Choroid plexus epithelial cell (primary cell): ENCODE measurements around the gene WBP1.

ENCODE experiments used
- DNase-seq: peaks from one replicate; pipeline ENCODE4 v3.0.0-alpha.2; 2010; ENCODE audit warnings: low read depth
- H3K4me3 ChIP-seq: 2 replicates; pipeline ENCODE4 v1.5.1; 2011; ENCODE audit warnings: low read depth, mild to moderate bottlenecking, control low read depth, low read length, moderate library complexity
- TF ChIP-seq, protein P1 (sequence below): conservative IDR thresholded peaks from 2 replicates; pipeline ENCODE4 v1.5.1; 2011; ENCODE audit warnings: low read depth, mild to moderate bottlenecking, control low read depth, inconsistent platforms, low read length, moderate library complexity

WBP1 gene

GRCh38 chr2:74488643-74489481 lies 30.6 kb downstream of the WBP1 start:
- DNase-seq = no peak
- TF ChIP-seq, protein P1, sequence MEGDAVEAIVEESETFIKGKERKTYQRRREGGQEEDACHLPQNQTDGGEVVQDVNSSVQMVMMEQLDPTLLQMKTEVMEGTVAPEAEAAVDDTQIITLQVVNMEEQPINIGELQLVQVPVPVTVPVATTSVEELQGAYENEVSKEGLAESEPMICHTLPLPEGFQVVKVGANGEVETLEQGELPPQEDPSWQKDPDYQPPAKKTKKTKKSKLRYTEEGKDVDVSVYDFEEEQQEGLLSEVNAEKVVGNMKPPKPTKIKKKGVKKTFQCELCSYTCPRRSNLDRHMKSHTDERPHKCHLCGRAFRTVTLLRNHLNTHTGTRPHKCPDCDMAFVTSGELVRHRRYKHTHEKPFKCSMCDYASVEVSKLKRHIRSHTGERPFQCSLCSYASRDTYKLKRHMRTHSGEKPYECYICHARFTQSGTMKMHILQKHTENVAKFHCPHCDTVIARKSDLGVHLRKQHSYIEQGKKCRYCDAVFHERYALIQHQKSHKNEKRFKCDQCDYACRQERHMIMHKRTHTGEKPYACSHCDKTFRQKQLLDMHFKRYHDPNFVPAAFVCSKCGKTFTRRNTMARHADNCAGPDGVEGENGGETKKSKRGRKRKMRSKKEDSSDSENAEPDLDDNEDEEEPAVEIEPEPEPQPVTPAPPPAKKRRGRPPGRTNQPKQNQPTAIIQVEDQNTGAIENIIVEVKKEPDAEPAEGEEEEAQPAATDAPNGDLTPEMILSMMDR = no peak
- H3K4me3 ChIP-seq = no peak overlapping the region

DNA sequence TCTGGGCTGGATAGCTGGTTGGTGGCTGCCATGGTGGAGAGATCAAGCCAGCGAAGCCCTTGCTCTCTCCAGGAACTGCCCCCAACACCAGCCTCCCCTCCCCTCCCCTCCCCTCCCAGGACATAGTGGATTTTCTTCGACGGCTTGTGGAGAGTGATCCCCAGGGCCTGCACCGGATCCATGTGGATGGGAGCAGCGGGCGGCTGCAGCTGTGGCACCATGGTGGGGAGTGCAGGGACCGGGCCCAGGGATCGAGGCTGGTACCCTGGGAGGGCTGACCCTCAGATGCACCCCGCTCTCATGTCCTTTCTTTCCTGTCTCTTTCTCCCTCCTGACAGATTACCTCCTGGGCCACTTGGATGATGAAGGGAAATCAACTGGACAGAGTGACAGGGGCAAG lies 31.7 kb downstream of the WBP1 start:
- TF ChIP-seq, protein P1 = no peak
- no peak for DNase-seq
- no peak overlapping the region for H3K4me3 ChIP-seq

DNA sequence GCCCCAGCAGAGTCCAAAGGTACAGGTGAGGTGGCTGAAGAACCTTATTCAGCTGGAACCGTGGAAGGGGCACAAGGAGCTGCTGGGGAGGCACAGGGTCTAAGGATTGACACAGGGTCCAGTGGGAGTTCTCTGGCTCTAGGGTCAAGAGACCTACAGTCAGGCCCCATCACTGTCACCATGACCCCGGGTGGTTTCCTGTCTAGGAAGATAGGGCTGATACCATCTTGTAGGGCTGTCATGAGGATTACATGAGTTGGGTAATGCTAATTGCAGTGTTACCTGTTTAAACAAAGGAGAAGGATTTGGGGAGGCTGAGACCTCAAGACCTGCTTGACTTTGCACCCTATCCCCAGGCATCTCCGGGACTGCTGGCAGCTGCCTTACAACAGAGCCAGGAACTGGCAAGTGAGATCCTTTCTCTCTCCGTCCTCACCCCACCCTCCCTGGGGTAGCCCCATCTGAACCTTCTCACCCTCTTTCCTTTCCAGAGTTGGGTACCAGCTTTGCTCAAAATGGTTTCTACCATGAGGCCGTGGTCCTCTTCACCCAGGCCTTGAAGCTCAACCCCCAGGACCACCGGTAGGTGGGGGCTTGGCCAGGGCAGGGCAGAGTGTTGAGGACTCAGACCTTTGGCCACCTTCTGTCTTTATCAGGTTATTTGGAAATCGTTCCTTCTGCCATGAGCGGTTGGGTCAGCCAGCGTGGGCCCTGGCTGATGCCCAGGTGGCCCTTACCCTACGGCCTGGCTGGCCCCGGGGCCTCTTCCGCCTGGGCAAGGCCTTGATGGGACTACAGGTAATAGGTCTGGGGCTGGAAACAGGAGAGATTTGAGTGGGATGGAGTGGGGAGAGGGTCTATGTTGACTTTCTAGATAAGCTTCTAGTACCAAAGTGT lies 33.7 kb downstream of the WBP1 start:
- DNase-seq = no peak
- TF ChIP-seq, protein P1 = no peak
- no peak overlapping the region for H3K4me3 ChIP-seq

GRCh38 chr2:74493546-74493945 lies 35.3 kb downstream of the WBP1 start:
- no peak overlapping the region for H3K4me3 ChIP-seq
- no peak for DNase-seq
- TF ChIP-seq, protein P1 = no peak

GRCh38 chr2:74495440-74495839 lies 37.2 kb downstream of the WBP1 start:
- TF ChIP-seq, protein P1 = no peak
- DNase-seq = no peak
- H3K4me3 ChIP-seq = no peak overlapping the region

DNA sequence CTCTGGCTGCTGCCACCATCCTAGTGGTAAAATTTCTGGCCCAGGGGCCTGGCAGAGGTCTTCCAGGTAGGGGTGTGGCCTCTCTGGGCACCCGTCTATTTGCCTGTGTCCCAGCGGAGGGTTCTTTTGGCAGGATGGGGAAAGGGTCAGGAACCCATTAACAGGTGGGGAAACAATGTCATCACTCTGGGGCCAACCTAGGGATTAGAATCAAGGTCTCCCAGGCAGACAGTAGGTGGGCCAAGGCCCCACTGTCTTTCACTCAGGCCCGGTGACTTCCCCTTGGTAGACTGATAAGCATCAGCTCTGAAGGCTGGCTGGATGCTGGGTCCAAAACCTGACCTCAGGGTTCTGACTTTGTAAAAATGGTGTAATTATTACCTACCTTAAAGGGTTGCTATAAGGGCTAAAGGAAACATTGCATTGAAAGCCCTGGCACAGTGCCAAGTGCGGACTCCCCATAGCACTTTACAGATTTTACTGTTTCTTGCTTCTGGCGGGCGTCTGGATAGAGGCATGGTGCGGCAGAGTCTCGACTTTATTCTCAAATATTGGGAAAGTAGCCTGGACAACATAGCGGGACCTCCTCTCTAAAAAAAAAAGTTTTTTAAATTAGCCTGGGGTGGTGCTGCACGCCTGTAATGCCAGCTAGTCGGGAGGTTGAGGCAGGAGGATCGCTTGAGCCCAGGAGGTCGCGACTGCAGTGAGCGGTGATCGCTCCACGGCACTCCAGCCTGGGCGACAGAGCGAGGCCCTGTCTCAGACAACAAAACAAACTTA lies 38.9 kb downstream of the WBP1 start:
- peak overlapping the region; percentile 35 for H3K4me3 ChIP-seq
- TF ChIP-seq, protein P1 = no peak
- DNase-seq = no peak
